GM23248 (cell line): ENCODE measurements around the gene COL6A3.

Experiments used
- EZH2 ChIP-seq: fragments of 200-600 bp; sonication (generic); IDR thresholded peaks from 2 replicates; pipeline ENCODE4 v1.6.1; 2018; ENCODE audit warnings: antibody characterized with exemption, mild to moderate bottlenecking; ENCODE audit not compliant: insufficient read depth, poor library complexity, severe bottlenecking
- EZH2phosphoT487 ChIP-seq: fragments of 200-600 bp; sonication (generic); IDR thresholded peaks from 2 replicates; pipeline ENCODE4 v1.6.1; 2018; ENCODE audit warnings: antibody characterized with exemption, moderate library complexity, mild to moderate bottlenecking, low read depth; ENCODE audit not compliant: insufficient read depth

DNA sequence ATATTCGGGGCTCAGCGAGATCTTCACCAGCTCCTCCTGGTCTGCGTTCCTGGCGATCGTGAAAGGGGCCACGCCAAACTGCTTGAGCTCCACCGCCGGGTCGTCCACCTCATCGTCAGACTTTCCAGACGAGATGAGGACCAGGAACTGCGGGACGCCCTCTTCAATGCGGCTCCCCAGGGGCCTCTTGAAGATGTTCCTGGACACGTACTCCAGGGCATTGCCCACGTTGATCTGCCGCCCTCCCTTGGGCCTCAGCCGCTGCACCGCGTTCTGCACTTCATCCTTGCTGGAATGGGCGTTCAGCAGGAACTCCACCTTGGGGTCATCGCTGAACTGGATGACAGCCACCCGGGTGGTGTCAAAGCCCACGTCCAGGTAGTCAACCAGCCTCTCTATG, 42.1 kb downstream of the COL6A3 start:
- no peak for TF ChIP-seq EZH2phosphoT487
- no peak for TF ChIP-seq EZH2
